HepG2 (cell line): Measurements from ENCODE around the gene ADPRM. TPM values are rescaled to one million over a fixed set of nuclear protein-coding genes. Genes with fewer than 3 reads are reported as not detected.

Source experiments
- CAMTA2 ChIP-seq: sonication (generic); formaldehyde crosslinking; IDR thresholded peaks from 2 replicates; pipeline ENCODE4 v1.4.0; 2020; ENCODE audit warnings: mild to moderate bottlenecking, missing genetic modification reagents, borderline replicate concordance
- ELF4 ChIP-seq: sonication (generic); formaldehyde crosslinking; IDR thresholded peaks from 2 replicates; pipeline ENCODE4 v1.5.0; 2020; ENCODE audit warnings: missing genetic modification reagents, mild to moderate bottlenecking, moderate library complexity, borderline replicate concordance
- SOX13 ChIP-seq, 3 experiments: fragments of 450-650 bp in 1 of 3; sonication (generic) in 1 of 3; formaldehyde crosslinking in 1 of 3; IDR thresholded peaks in 2 of 3; conservative IDR thresholded peaks in 1 of 3; 2 replicates each; pipeline versions ENCODE4 v1.5.0 to v1.6.1; 2016 to 2020; ENCODE audit warnings: antibody characterized with exemption in 1 of 3, mild to moderate bottlenecking in 1 of 3, missing compliant biosample characterization in 1 of 3, missing genetic modification reagents in 1 of 3, moderate library complexity in 1 of 3
- SP140L ChIP-seq: sonication (generic); formaldehyde crosslinking; IDR thresholded peaks from 2 replicates; pipeline ENCODE4 v1.4.0; 2020; ENCODE audit warnings: missing genetic modification reagents, borderline replicate concordance
- TAF1 ChIP-seq: sonication (generic); formaldehyde crosslinking; IDR thresholded peaks from 2 replicates; pipeline ENCODE4 v1.4.0; 2020; ENCODE audit warnings: missing genetic modification reagents
- ZBTB20 ChIP-seq: sonication (generic); formaldehyde crosslinking; IDR thresholded peaks from 2 replicates; pipeline ENCODE4 v1.8.1; 2023; ENCODE audit warnings: missing genetic modification reagents, low read depth, mild to moderate bottlenecking, borderline replicate concordance
- ZC3H4 ChIP-seq: sonication (generic); formaldehyde crosslinking; IDR thresholded peaks from 2 replicates; pipeline ENCODE4 v1.4.0; 2020; ENCODE audit warnings: missing genetic modification reagents, borderline replicate concordance
- ZNF670 ChIP-seq: sonication (generic); formaldehyde crosslinking; IDR thresholded peaks from 2 replicates; pipeline ENCODE4 v1.8.0; 2022; ENCODE audit warnings: mild to moderate bottlenecking, missing genetic modification reagents, borderline replicate concordance
- ZNF773 ChIP-seq: sonication (generic); formaldehyde crosslinking; IDR thresholded peaks from 2 replicates; pipeline ENCODE4 v1.4.0; 2020; ENCODE audit warnings: missing genetic modification reagents, borderline replicate concordance
- polyA plus RNA-seq, 8 experiments: library from polyadenylated mRNA; depleted of rRNA in 3 of 8; stranded (reverse) in 7 of 8; unstranded in 1 of 8; fragments of >200 nt; fragmentation: Illumina TruSeq in 4 of 8; extraction: Trizol in 4 of 8; gene quantifications; 2 replicates each; pipeline versions ENCODE4 v1.2.1 to v1.2.3, GENCODE V29; 2011 to 2016; ENCODE audit warnings: low read depth in 4 of 8, missing spikeins in 1 of 8, mixed read lengths in 1 of 8; ENCODE audit not compliant: insufficient read depth in 1 of 8
- total RNA-seq, 5 experiments: library from RNA; depleted of rRNA; stranded (reverse); fragments of >200 nt; fragmentation: Illumina TruSeq; extraction: Trizol; gene quantifications; 2 replicates each; pipeline ENCODE4 v1.2.3, GENCODE V29; 2016; ENCODE audit warnings: low read depth in 1 of 5
- TF ChIP-seq, protein P1 (sequence below): sonication (generic); formaldehyde crosslinking; IDR thresholded peaks from one replicate; pipeline ENCODE4 v1.5.1; 2020; ENCODE audit warnings: mild to moderate bottlenecking, missing genetic modification reagents; ENCODE audit errors: not compliant biosample characterization
- TF ChIP-seq, protein P2 (sequence below): sonication (generic); formaldehyde crosslinking; IDR thresholded peaks from 2 replicates; pipeline ENCODE4 v1.8.1; 2023; ENCODE audit warnings: missing genetic modification reagents, inconsistent platforms, borderline replicate concordance
- TF ChIP-seq, protein P3 (sequence below): sonication (generic); formaldehyde crosslinking; IDR thresholded peaks from 2 replicates; pipeline ENCODE4 v1.5.0; 2020; ENCODE audit warnings: missing genetic modification reagents
- TF ChIP-seq, protein P4 (sequence below): sonication (generic); formaldehyde crosslinking; IDR thresholded peaks from 2 replicates; pipeline ENCODE4 v1.8.0; 2022; ENCODE audit warnings: mild to moderate bottlenecking, missing genetic modification reagents, borderline replicate concordance

Gene ADPRM
- total and polyA plus RNA-seq, 2 of the 13 experiments (the other 11 are each of a cell fraction or from before 2014, with no cell fraction given) = 5.6 to 10.8 TPM

DNA sequence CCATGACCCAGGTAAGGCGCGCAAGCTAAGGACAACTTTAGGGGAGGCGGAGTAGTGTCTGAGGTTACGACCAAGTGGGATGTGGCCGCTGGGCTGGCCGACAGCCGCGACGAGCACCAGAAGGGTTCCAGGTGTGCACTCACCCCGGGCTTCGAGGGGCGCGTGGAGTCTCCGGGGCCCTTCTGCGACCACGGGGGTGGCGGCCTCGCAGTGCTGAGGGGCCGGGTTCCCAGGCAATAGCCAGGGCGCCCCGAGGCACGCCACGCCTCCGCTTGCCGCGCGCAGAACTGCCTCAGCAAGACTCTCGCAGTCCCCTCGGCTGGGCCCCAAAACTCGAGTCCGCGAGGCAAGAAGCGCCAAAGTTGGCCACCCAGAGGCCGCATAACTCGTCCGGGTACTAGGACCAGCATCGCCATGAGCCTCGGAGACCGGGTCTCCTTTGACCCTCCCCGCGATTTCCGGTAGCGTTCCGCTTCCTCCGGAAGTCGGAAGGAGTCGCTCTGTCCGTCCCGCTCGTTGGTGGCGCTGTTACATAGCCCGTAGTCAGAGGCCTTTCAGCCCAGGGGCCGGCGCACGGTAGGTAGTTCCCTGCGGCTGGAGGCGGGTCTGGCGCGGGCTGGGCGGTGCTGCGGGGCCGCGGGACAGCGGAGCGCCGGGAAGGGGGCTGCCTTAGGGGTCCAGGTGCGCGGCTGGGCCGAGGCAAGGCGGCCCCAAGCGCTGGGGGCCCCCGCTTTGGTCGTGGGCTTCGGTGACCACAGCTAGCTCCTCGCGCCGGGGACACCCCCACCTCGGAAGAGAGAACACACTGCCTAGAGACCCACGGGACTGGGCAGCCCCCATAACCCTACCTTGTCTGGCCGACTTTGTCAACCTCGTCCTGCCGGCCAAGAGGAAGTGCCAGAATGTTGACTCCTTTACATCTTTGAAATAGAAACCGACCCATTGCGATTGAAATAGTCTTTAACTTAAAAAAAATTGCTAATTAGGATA lies at the start of gene ADPRM, which contains the start of gene SCO1 (continued):
- TF ChIP-seq, protein P1, sequence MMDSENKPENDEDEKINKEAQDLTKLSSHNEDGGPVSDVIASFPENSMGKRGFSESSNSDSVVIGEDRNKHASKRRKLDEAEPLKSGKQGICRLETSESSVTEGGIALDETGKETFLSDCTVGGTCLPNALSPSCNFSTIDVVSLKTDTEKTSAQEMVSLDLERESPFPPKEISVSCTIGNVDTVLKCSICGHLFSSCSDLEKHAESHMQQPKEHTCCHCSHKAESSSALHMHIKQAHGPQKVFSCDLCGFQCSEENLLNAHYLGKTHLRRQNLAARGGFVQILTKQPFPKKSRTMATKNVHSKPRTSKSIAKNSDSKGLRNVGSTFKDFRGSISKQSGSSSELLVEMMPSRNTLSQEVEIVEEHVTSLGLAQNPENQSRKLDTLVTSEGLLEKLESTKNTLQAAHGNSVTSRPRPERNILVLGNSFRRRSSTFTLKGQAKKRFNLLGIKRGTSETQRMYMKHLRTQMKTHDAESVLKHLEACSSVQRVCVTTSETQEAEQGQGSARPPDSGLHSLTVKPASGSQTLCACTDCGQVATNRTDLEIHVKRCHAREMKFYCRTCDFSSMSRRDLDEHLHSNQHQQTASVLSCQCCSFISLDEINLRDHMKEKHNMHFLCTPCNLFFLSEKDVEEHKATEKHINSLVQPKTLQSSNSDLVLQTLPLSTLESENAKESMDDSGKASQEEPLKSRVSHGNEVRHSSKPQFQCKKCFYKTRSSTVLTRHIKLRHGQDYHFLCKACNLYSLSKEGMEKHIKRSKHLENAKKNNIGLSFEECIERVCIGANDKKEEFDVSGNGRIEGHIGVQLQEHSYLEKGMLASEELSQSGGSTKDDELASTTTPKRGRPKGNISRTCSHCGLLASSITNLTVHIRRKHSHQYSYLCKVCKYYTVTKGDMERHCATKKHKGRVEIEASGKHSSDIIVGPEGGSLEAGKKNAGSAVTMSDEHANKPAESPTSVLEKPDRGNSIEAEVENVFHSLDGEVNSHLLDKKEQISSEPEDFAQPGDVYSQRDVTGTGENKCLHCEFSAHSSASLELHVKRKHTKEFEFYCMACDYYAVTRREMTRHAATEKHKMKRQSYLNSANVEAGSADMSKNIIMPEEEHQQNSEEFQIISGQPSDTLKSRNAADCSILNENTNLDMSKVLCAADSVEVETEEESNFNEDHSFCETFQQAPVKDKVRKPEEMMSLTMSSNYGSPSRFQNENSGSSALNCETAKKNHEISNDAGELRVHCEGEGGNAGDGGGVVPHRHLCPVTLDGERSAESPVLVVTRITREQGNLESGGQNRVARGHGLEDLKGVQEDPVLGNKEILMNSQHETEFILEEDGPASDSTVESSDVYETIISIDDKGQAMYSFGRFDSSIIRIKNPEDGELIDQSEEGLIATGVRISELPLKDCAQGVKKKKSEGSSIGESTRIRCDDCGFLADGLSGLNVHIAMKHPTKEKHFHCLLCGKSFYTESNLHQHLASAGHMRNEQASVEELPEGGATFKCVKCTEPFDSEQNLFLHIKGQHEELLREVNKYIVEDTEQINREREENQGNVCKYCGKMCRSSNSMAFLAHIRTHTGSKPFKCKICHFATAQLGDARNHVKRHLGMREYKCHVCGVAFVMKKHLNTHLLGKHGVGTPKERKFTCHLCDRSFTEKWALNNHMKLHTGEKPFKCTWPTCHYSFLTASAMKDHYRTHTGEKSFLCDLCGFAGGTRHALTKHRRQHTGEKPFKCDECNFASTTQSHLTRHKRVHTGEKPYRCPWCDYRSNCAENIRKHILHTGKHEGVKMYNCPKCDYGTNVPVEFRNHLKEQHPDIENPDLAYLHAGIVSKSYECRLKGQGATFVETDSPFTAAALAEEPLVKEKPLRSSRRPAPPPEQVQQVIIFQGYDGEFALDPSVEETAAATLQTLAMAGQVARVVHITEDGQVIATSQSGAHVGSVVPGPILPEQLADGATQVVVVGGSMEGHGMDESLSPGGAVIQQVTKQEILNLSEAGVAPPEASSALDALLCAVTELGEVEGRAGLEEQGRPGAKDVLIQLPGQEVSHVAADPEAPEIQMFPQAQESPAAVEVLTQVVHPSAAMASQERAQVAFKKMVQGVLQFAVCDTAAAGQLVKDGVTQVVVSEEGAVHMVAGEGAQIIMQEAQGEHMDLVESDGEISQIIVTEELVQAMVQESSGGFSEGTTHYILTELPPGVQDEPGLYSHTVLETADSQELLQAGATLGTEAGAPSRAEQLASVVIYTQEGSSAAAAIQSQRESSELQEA (CRISPR knock-in tag) = peak; percentile 91
- TF ChIP-seq ELF4 (CRISPR knock-in tag) = 0 out of 2 replicates have a peak, but pooled peaks have one; percentile 21
- TF ChIP-seq SP140L = no peak
- TF ChIP-seq ZNF773 (CRISPR knock-in tag) = 0 out of 2 replicates have a peak, but pooled peaks have one; percentile 86
- 0 out of 2 replicates have a peak, but pooled peaks have one; percentile 81 for TF ChIP-seq ZNF670 (CRISPR knock-in tag)
- TF ChIP-seq ZBTB20 (CRISPR knock-in tag) = 0 out of 2 replicates have a peak, but pooled peaks have one; percentile 26
- TF ChIP-seq, protein P2, sequence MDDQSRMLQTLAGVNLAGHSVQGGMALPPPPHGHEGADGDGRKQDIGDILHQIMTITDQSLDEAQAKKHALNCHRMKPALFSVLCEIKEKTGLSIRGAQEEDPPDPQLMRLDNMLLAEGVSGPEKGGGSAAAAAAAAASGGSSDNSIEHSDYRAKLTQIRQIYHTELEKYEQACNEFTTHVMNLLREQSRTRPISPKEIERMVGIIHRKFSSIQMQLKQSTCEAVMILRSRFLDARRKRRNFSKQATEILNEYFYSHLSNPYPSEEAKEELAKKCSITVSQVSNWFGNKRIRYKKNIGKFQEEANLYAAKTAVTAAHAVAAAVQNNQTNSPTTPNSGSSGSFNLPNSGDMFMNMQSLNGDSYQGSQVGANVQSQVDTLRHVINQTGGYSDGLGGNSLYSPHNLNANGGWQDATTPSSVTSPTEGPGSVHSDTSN (CRISPR knock-in tag) = peak; percentile 76; the same call in 1 of the 2 replicates
- no peak for TF ChIP-seq ZC3H4 (CRISPR knock-in tag)
- TF ChIP-seq CAMTA2 = 0 out of 2 replicates have a peak, but pooled peaks have one; percentile 36
- TF ChIP-seq TAF1 (CRISPR knock-in tag) = peak; percentile 93
- TF ChIP-seq, protein P3, sequence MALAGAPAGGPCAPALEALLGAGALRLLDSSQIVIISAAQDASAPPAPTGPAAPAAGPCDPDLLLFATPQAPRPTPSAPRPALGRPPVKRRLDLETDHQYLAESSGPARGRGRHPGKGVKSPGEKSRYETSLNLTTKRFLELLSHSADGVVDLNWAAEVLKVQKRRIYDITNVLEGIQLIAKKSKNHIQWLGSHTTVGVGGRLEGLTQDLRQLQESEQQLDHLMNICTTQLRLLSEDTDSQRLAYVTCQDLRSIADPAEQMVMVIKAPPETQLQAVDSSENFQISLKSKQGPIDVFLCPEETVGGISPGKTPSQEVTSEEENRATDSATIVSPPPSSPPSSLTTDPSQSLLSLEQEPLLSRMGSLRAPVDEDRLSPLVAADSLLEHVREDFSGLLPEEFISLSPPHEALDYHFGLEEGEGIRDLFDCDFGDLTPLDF = peak; percentile 78
- TF ChIP-seq, protein P4, sequence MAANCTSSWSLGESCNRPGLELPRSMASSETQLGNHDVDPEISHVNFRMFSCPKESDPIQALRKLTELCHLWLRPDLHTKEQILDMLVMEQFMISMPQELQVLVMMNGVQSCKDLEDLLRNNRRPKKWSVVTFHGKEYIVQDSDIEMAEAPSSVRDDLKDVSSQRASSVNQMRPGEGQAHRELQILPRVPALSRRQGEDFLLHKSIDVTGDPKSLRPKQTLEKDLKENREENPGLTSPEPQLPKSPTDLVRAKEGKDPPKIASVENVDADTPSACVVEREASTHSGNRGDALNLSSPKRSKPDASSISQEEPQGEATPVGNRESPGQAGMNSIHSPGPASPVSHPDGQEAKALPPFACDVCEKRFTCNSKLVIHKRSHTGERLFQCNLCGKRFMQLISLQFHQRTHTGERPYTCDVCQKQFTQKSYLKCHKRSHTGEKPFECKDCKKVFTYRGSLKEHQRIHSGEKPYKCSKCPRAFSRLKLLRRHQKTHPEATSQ = 0 out of 2 replicates have a peak, but pooled peaks have one; percentile 47
- TF ChIP-seq SOX13 (IDR thresholded peaks at IDR 0.05) = peak; percentile 45; the same call in 1 of the 2 replicates
- TF ChIP-seq SOX13 (CRISPR knock-in tag; conservative IDR thresholded peaks at IDR 0.05 in 1 of 2, IDR thresholded peaks at IDR 0.05 in 1 of 2) = peak in 1 of 2 experiments; percentile 62; a peak in 1 of 4 replicates
